GM18907 (cell line): ENCODE measurements around the gene DDX20.
"Not testable (repeated sequence)": the region's sequence is repeated elsewhere in the genome, so short reads cannot be mapped to it uniquely, and the experiment has no call there.

Experiments used
- ATAC-seq: cut with Tn5 transposase; IDR thresholded peaks from one replicate; pipeline ENCODE4 v1.9.1; 2021; ENCODE audit warnings: mild to moderate bottlenecking, moderate library complexity; ENCODE audit not compliant: unreplicated experiment

Gene DDX20

GRCh38 chr1:111784273-111784901 lies 28.7 kb downstream of the DDX20 start:
- ATAC-seq, result no peak

GRCh38 chr1:111786669-111787207 lies 31.0 kb downstream of the DDX20 start:
- no peak for ATAC-seq

GRCh38 chr1:111789142-111789541 lies 33.4 kb downstream of the DDX20 start:
- no peak for ATAC-seq

DNA sequence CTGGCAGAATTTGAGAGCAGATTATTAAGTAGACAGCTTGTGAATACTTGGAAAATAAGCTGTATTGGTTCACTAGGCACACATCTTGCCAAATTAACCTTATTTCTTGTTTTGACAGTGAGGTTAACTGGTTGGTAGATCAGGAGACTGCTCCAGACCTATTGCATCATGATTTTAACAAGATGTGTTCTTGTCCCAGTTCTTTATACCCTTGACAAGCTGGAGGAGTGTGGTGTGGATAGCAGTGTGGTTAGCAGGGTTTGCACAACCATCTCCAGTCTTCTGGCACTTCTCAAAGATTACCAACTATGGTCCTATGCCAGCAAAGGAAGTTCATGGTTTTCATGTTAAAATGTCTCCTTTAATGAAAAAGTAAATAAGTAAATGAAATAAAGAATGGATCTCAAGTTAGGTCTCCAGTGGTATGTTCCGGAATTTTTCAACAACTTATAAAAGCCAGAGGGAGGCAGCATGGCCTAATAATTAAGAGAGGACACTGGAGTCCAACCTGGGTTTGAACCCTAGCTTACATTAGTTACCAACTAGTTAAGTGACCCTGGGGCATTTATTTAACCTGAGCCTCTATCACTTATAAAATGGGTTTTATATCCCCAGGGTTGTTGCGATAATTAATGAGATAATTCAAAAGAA lies 34.1 kb downstream of the DDX20 start:
- ATAC-seq, result no peak

DNA sequence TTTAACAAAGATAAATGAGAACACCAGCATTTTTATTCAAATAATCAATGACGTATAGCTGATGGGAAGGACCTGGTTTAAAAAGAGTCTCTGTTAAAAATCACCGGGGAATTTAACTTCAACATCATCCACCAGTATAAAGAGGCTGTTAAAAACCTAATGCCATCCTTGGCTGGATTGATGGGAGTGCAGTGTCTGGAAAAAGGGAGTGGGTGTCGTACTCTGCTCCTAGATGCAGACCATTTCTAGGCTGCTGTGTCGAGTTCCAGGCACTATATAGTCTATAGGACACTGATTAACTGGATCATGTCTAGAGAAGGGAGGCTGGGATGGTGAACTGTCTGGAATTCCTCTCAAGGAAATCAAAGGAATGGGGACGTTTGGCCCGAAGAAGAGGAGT lies 36.1 kb downstream of the DDX20 start:
- no peak for ATAC-seq

- no peak for ATAC-seq
Observed at GRCh38 chr1:111792249-111792648, 36.5 kb downstream of the DDX20 start.

DNA sequence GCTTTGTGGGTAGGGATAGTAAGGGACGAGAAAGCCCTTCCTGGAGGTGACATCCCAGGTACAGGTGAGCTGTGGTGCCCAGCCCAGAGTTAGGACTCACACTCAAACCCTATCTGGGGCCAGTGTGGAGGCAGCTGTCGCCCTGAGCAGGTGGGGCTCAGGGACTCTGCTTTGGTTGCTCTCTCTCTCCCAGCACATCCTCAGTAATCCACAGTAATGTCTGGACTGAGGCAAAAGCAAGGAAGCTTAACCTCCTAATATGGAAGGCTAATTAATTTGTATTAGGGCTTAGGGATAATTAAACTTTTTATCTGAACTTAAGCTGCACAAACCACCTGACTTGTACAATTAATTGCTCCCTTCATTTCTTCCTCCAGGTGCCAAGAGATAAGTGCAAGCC lies 38.2 kb downstream of the DDX20 start:
- ATAC-seq, result no peak

DNA sequence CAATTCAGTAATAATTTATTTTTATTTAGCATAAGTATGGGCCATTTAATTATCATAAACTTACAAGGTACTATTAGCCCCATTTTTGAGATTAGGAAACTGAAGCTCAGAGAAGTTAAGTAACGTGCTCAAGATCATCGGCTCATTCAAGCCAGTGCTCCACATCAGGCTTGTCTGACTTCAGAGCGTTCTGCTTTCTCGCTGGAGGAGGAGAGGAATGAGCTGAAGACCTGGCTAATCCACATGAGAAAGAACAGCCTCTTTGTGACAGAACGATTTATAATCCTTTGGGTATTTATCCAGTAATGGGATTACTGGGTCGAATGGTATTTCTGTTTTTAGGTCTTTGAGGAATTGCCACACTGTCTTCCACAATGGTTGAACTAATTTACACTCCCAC lies 39.7 kb downstream of the DDX20 start:
- no peak for ATAC-seq

- ATAC-seq, result no peak
Observed at GRCh38 chr1:111798580-111798979, 42.9 kb downstream of the DDX20 start.

DNA sequence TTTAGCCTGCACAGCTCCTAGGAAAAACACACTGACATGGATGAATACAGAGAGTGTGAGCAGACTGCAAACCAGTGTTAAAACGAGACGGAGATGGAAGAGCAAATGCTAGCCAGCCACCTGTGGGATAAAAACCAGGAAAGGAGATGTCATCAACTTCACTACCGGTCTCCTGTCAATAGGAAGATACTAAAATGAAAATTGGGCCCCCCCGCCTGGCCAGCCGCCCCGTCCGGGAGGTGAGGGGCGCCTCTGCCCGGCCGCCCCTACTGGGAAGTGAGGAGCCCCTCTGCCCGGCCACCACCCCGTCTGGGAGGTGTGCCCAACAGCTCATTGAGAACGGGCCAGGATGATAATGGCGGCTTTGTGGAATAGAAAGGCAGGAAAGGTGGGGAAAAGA lies 44.0 kb downstream of the DDX20 start:
- ATAC-seq, result not testable (repeated sequence)

DNA sequence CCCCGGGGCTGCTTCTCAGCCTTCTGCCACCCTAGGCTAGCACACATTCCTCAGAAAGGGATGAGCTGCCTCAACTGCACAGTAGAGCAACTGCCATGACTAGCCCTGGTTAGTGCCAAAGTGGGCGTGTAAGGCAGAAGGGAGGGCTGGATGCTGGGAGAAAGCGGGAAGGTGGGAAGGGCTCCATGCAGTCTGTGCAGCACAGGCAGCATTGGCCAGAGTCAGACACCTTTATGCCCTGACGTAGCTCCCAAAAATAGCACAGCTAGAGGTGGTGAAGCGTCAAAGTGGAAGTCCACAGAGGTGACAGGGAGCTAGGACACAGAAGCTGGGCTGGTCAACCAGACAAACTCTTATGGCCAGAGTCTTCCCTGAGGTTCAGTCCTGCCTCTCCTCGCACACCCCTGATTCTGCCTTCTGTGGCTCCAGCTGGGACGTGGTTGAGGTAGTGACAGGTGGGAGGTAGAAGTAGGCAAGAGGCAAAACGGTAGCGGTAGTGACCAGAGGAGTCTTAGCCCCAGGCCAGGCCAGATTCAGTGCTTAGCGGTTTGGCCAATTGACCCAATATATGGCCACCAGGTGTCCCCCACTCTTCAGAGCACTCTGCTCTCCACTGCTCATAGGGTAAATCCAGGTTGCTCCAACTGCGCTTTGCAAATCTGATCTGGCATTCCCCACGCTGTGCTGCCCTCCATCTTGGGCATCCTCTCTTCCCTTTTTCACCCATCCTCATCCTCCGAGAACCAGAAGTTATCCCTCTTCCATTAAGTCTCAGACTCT lies 45.6 kb downstream of the DDX20 start:
- ATAC-seq, result no peak

GRCh38 chr1:111802110-111802509 lies 46.4 kb downstream of the DDX20 start:
- no peak for ATAC-seq

DNA sequence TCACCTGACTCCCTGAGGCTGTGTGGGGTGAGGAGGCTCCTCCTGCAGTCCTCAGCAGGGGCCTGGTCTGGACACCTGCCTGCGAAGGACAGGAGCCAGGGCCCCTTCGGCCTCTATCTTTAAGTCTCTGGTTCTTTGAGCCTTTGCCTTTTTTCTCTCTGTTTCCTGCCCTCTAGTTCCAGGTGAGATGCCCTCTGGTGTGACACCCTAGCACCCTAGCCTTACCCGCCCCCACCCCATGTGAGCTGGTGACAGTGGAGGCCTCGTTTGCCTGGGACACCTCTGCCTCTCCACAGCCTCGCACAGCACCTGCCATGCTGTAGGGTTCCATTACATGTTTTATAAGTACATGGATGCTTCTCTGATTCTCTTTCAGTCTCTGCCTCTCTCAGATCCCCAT lies 47.3 kb downstream of the DDX20 start:
- ATAC-seq, result no peak

GRCh38 chr1:111803951-111804350 lies 48.2 kb downstream of the DDX20 start:
- ATAC-seq, result no peak

DNA sequence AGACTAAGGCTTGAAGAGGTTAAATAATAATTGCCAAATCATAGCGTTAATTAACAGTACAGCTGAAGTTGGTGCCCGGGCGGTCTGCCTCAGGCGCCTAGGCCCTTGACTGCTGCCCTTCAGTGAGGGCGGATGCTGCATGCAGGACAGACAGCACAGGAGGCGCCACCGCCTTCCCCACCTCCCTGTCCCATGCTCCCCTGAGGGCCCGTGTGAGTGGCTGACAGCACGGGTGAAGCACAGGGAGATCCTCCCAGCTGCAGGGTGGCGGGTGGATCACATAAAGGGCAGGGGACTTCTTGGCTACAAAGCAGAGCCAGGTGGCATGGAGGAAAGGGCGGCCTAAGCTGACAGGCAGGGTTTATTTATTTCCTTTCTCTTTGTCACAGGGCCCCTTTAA lies 49.1 kb downstream of the DDX20 start:
- no peak for ATAC-seq

- no peak for ATAC-seq
Observed at GRCh38 chr1:111805251-111805650, 49.5 kb downstream of the DDX20 start.

- no peak for ATAC-seq
Observed at GRCh38 chr1:111811891-111812290, 56.2 kb downstream of the DDX20 start.

DNA sequence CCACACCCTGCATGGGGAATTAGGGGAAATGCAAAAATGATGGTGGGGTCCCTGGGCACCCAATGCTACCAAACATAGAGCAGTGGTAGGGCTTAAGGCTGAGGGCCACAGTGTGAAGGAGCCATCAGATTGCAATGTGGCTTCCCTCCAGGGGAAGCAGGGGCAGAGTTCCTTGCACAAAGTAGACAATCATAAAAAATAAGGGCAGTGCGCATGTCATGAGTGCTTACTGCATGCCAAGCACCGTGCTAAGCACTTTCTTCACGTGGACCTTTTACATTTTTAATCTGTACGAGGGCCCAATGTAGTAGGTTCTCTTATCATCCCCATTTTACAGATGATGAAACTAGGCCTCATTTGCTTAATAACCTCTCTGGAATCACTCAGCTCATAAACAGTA lies 56.6 kb downstream of the DDX20 start:
- no peak for ATAC-seq

DNA sequence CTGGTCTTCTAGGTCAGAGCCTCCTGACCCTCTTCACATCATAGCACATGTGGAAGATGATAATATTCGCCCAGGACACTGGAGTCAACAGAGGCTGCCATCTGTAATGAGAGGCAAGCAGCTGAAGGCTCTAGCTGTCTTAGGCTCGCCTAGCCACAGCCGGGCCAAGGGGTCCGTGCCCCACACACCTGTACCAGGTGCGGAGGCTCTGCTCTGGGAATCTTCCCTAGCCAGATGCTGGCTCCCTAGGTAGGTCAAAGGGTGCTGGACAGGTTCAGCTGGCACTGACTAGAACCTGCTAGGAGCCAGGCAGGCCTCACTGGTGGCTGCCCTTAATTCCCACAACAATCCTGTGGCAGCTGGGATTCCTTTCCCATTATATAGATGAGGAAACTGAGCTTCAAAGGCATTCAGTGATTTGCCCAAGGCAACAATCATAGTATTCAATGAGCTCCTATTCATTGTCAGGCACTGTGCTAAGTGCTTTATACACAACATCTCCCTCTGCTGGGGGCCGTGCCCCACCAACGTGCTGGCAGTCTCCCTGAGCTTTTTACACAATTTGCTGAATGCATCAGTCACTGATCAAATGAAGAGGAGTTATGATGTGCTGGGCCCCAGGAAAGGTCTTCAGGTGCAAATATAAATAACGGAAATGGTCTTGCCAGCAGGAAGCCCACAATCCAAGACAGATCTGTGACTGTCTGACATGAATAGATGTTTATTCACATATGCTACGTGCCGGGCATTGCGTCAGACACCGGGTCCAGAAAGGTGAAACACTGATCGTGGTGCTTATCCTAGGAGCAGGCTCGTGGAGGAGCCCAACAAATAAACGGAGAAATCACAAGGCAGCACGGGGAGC lies 58.0 kb downstream of the DDX20 start:
- ATAC-seq, result no peak

DNA sequence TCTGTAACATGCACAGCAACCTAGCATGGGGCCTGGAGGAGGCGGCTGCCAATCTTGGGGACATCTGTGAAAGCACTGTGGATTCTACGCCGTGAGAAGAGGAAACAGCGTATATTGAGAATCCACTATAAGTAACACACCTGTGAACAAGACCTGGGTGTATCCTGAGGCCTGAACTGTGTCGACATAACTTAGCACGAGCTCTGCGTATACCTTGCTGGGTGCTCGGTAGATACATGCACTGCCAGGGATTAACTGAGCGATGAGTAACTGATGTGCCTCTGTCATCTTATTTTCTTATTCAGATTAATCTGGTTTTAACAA lies 58.6 kb downstream of the DDX20 start:
- no peak for ATAC-seq

GRCh38 chr1:111814642-111815041 lies 58.9 kb downstream of the DDX20 start:
- ATAC-seq, result no peak
